Daoy (cell line): Measurements from ENCODE around the gene BTG2. TPM values are rescaled to one million over a fixed set of nuclear protein-coding genes. Genes with fewer than 3 reads are reported as not detected.
"Not testable (repeated sequence)": the region's sequence is repeated elsewhere in the genome, so short reads cannot be mapped to it uniquely, and the experiment has no call there.

Experiments
- DNase-seq: peaks from one replicate; pipeline ENCODE4 v3.0.0-alpha.2; 2015; ENCODE audit warnings: low read depth
- total RNA-seq: library from RNA; depleted of rRNA; stranded (reverse); fragments of >200 nt; shearing (Covaris generic); gene quantifications from 2 replicates; pipeline ENCODE4 v1.2.3, GENCODE V29; 2014

Gene BTG2
- total RNA-seq, 1 experiment from 2014 or later = 2.6 TPM

GRCh38 chr1:203291201-203292096, 13.9 kb upstream of the BTG2 start:
- DNase-seq = no peak

DNA sequence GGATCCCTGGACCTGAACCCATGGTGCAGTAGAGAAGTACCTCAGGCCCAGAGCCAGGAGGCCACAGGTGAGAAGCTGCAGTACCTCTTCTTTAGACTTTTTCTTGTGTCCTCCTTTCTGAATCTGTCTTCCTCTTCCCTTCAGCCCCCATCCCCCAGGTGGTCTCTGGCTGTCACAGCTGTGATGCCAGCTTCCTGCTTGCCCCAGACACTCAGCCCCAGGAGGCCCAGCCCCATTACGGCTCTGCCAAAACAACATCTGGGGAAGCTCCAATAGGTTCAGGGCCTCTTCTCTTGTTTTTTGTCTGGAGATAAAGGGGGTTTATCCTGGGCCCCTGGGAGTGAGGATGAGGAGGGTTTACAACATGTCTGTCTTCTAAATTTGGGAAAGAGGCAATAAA, 9.5 kb upstream of the BTG2 start:
- DNase-seq = no peak

- no peak for DNase-seq
Observed at GRCh38 chr1:203296460-203297073, 8.8 kb upstream of the BTG2 start.

DNA sequence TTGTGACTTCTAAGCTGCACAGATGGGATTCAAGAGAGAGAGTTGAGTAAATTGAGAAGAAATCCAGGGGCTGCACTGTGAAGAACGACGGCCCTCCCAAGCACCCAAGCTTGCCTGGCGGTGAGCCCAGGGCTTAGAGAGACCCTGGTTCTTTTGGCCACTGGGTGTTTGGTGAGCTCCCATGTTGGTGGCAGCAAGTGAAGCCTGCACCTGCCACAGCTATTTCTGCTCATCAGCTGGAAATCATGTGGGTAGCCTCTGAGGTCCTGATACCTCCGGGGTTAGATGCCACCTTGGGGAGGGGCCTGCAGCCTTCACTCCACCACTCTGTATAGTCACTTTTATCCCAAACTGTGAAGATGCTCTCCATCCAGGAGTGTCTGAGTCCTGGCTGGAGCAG, 6.2 kb upstream of the BTG2 start:
- no peak for DNase-seq

GRCh38 chr1:203299719-203300429, 5.4 kb upstream of the BTG2 start:
- not testable (repeated sequence) for DNase-seq

DNA sequence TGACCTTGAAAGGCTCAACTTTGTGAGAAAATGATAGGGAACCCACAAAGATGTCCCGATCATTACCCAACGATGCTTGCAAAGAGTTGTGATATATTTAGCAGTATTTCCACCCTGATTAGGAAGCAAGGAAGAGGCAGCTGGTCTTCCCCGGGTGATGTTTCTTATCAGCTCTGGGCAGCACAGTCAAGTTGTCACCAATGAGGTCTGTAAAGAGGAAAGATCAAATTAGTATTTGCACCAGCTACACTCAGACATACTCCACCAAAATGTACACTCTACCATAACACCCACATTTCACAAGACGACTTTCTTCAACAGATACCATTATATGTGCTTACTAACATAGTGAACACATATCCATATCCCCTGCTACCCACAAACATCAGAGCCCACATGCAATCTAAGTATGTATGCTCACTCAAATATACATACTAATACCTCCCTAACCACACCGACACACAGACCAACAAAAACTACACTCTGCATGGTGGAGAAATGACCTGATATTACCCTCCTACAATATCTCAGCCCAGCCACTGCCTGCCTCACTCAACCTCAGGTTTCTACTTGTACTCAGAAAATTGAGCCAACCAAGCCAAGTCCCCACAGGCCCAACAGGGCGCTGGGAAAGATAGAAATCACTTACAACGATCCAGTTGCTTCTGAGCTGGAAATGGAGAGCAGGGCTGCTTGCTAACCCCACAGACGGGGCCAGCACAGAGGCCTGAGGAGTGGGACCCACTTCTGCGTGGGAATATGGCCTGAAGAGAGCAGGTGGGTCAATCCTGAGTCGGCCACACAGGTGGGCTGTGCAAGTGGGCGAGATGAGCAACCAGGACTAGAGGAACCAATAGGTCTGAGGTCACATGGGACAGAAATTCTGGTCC, 4.6 kb upstream of the BTG2 start:
- DNase-seq = no peak

- DNase-seq = no peak
Observed at GRCh38 chr1:203301331-203301668, 4.0 kb upstream of the BTG2 start.

DNA sequence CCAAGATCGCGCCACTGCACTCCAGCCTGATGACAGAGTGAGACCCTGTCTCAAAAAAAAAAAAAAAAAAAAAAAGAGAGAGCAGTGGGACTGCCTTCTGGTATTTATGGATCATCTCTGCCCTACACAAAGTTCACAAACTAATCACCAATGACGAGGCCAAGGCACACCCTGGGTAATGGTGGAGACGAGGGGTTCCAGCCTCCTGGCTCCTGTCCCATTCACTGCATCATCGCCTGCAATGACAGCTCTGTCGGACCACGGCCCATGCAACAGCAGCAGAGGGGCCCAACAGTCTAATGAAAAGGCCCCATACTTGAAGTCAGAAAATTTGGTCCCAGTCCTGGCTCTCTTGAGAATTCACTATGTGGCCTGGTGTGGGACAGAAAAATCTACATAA, 2.9 kb upstream of the BTG2 start:
- DNase-seq = no peak

DNA sequence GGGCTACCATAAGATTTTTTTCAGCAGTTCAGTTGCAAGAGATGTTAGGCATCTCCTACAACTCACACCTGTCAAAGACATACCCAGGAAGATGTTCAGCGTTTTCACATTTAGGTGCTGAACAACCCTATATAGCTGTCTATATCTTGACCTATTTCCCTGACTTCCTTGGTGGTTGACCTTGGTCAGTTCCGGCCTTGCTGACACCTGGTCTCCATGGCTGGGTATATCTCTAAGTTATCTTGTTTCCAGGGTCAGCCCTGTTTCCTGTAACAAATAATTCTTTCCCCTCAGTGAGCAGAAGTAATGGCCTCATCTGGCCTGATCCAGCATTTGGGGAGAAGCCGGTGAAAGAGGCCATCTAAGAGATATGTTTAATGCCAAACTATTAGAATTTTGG, 2.4 kb upstream of the BTG2 start:
- no peak for DNase-seq

- no peak for DNase-seq
Observed at GRCh38 chr1:203304391-203304918, 864 bp upstream of the BTG2 start.

DNA sequence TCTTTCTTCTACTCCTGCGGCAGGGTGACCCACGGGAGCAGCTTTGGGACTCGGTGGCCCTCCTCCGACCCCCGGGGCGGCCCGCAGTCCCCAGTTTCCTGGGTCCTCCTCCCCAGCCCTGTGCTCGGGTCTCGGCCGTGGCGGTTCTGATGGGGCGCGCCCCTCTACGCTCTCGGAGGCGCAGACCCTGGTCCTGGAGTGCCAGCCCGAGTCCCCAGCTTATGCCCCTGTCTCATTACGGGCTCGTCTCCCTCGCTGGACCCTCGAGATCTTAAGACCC, 430 bp downstream of the BTG2 start:
- DNase-seq = no peak

GRCh38 chr1:203306089-203306964, 1.0 kb downstream of the BTG2 start:
- DNase-seq = peak; percentile 66

DNA sequence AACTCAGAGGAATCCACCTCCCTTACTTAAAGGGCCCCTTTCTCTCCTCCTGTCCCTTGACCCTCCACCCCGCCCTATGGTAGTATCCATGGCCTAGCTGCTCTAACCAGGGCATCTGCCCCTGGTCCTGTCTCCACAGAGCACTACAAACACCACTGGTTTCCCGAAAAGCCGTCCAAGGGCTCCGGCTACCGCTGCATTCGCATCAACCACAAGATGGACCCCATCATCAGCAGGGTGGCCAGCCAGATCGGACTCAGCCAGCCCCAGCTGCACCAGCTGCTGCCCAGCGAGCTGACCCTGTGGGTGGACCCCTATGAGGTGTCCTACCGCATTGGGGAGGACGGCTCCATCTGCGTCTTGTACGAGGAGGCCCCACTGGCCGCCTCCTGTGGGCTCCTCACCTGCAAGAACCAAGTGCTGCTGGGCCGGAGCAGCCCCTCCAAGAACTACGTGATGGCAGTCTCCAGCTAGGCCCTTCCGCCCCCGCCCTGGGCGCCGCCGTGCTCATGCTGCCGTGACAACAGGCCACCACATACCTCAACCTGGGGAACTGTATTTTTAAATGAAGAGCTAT, 1.7 kb downstream of the BTG2 start:
- no peak for DNase-seq

GRCh38 chr1:203307641-203308126, 2.4 kb downstream of the BTG2 start:
- DNase-seq = no peak

DNA sequence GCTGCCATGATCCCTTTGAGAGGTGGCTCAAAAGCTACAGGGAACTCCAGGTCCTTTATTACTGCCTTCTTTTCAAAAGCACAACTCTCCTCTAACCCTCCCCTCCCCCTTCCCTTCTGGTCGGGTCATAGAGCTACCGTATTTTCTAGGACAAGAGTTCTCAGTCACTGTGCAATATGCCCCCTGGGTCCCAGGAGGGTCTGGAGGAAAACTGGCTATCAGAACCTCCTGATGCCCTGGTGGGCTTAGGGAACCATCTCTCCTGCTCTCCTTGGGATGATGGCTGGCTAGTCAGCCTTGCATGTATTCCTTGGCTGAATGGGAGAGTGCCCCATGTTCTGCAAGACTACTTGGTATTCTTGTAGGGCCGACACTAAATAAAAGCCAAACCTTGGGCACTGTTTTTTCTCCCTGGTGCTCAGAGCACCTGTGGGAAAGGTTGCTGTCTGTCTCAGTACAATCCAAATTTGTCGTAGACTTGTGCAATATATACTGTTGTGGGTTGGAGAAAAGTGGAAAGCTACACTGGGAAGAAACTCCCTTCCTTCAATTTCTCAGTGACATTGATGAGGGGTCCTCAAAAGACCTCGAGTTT, 3.1 kb downstream of the BTG2 start:
- no peak for DNase-seq

GRCh38 chr1:203308923-203309331, 3.6 kb downstream of the BTG2 start:
- no peak for DNase-seq

DNA sequence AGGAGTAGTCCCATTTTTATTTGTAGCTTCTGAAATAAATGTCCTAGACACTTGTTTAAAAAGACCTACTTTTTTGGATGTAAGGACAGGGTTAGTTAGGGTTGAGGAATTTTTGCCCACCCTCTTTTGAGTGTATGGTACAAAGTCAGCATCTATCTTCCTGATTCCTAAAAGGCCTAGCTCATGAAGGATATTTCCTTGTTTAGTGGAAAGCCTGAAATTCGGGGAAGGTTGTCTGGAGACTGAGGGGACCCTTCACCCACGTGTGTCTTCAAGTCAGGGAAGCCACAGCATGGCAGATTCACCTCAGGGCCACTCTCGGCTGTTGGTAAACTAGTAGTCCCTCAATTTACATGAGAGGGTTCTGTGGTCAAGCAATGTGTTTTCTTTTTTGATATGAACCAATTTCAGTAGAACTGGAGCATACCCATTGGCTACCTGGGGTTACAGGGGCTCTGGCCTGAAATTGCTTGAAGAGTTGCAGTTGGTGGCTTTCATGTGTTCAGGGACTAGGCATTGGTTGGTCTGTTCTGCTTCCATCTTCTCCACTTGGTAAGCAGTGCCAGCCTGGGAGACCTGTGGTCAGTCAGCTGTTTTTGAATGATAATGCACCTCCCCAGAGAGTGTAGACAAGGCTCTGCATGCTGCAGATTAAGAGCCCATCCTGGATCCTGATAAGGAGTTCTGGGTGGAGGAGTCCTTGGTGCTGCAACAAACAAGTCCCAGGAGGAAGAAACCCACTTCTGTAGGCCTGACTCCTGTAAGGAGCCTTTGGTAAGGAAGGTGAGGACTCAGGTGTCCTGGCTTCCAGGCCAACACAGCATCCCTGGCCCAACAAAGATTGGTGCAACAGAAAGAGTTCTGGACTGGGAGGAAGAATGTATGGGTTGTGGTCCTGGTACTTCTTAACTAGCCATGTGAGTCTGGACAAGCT, 6.3 kb downstream of the BTG2 start:
- no peak for DNase-seq

DNA sequence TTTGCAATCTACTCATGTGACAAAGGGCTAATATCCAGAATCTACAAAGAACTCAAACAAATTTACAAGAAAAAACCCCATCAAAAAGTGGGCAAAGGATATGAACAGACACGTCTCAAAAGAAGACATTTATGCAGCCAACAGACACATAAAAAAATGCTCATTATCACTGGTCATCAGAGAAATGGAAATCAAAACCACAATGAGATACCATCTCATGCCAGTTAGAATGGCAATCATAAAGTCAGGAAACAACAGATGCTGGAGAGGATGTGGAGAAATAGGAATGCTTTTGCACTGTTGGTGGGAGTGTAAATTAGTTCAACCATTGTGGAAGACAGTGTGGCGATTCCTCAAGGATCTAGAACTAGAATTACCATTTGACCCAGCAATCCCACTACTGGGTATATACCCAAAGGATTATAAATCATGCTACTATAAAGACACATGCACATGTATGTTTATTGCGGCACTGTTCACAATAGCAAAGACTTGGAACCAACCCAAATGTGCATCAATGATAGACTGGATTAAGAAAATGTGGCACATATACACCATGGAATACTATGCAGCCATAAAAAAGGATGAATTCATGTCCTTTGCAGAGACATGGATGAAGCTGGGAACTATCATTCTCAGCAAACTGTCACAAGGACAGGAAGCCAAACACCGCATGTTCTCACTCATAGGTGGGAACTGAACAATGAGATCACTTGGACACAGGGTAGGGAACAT, 8.9 kb downstream of the BTG2 start:
- DNase-seq = not testable (repeated sequence)
